Astrocyte of the spinal cord (primary cell): ENCODE results near the gene ZNF253.

Experiments used
- DNase-seq: peaks from one replicate; pipeline ENCODE4 v3.0.0; 2011; ENCODE audit warnings: low read depth, low spot score
- H3K4me3 ChIP-seq: 2 replicates; pipeline ENCODE4 v1.5.1; 2011; ENCODE audit warnings: low read depth, mild to moderate bottlenecking, low read length, moderate library complexity
- CTCF ChIP-seq: IDR thresholded peaks from 2 replicates; pipeline ENCODE4 v1.5.1; 2012; ENCODE audit warnings: low read depth, mild to moderate bottlenecking, low read length, inconsistent platforms
- in situ Hi-C: cut with HindIII; loops from 2 replicates; pipeline ENCODE4 v1.10.0; 2017; ENCODE audit warnings: low sequenced_read_pairs

ZNF253 gene

GRCh38 chr19:19937403-19937802, 71.7 kb downstream of the ZNF253 start:
- in situ Hi-C loops: no loop called here
- no peak for TF ChIP-seq CTCF
- DNase-seq: no peak
- H3K4me3 ChIP-seq: no peak overlapping the region

GRCh38 chr19:19938449-19938848, 72.8 kb downstream of the ZNF253 start:
- H3K4me3 ChIP-seq: no peak overlapping the region

GRCh38 chr19:19943848-19944582, 78.3 kb downstream of the ZNF253 start:
- H3K4me3 ChIP-seq: no peak overlapping the region
- TF ChIP-seq CTCF: no peak
- in situ Hi-C loops: no loop called here
- DNase-seq: no peak

More at GRCh38 chr19:19938449-19938848, 72.8 kb downstream of the ZNF253 start:
- no peak for DNase-seq
- TF ChIP-seq CTCF: no peak
- in situ Hi-C loops: no loop called here
